ENCODE measurements around the gene CNPY1.

DNA sequence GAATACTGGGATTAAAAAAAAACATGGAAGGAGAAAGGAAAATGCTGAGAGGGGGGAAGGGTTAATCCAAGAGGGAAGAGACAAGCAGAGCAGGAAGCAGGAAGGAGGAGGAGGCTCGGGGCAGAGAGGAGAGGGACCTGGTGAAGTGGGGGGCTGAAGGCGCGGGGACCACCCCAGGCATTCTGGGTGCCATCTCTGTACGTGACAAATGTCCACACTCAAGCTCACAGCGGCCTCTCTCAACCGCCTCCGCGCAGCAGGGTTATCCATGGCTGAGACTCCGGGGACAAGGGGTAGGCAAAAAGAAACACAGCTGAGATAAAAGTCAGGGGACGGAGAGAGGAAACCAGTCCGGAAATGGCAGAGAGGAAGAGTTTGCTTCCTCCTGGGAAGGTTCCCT is 54.5 kb downstream of the CNPY1 start:
- TF ChIP-seq, protein P1, sequence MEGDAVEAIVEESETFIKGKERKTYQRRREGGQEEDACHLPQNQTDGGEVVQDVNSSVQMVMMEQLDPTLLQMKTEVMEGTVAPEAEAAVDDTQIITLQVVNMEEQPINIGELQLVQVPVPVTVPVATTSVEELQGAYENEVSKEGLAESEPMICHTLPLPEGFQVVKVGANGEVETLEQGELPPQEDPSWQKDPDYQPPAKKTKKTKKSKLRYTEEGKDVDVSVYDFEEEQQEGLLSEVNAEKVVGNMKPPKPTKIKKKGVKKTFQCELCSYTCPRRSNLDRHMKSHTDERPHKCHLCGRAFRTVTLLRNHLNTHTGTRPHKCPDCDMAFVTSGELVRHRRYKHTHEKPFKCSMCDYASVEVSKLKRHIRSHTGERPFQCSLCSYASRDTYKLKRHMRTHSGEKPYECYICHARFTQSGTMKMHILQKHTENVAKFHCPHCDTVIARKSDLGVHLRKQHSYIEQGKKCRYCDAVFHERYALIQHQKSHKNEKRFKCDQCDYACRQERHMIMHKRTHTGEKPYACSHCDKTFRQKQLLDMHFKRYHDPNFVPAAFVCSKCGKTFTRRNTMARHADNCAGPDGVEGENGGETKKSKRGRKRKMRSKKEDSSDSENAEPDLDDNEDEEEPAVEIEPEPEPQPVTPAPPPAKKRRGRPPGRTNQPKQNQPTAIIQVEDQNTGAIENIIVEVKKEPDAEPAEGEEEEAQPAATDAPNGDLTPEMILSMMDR (IDR thresholded peaks at IDR 0.05): no peak
- TF ChIP-seq POLR2A (IDR thresholded peaks at IDR 0.05): no peak

Data from thyroid gland (tissue), 4 donors.